Measurements from ENCODE around the gene HNRNPU.
A peak's percentile ranks its signal among the peaks of the same experiment; 100 is the strongest.

Gene HNRNPU

DNA sequence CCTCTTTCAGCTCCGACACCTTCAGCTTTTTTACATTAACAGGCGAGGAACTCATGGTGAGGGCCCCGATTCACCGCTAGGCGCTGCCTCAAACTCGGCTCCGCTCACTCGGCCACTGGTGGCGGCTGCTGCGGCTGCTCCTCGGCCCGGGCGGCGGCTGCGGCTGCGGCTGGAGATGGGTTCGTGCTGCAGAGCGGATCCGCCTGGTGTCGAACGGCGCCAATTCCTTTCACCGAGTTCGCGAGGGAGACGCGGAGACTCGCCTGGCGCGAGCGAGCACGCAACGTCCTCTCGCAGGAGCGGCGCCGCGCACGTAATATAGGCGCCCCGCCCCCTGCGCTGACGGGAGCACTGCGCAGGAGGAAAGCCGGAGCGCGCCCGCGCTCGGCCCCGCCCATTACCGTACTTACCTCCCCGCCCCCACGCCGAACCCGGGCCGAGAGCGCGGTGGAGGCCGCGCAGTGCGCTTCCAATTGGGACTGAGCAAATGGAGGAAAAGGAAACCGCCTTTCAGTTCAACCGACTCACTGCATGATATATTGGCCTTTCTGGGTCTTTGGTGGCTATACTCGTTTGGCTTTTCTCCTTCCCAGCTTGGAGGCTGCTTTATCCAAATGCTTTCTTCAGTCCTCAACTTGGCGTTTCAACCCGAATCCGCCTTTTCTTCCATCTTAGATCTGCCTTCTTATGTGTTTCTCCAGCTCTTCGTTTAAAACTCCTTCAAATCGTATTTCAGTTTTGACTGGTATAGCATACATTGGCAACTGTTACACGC, at the start of gene HNRNPU:
HNRNPU (minus strand) TSS at position 291 of the 775 bp plus-strand sequence; CDS start at position 55, 236 bp downstream.
- peak; percentile 94 for DNase-seq (ENCODE audit: low read depth)

DNA sequence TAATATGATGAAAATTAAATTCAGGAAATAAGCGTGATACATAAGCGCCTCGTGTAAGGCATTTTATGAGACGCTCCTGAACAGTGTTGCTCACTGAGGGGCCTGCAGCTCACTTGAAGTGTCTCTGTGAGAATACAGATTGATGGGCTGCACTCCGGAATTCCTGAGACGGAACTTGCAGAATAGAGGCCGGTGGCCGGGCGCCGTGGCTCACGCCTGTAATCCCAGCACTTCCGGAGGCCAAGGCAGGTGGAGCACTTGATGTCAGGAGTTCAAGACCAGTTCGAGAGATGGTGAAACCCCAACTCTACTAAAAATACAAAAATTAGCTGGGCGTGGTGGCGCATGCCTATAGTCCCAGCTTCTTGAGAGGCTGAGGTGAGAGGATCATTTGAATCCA, 49.5 kb upstream of the HNRNPU start:
- no peak for DNase-seq (ENCODE audit: low read depth)

DNA sequence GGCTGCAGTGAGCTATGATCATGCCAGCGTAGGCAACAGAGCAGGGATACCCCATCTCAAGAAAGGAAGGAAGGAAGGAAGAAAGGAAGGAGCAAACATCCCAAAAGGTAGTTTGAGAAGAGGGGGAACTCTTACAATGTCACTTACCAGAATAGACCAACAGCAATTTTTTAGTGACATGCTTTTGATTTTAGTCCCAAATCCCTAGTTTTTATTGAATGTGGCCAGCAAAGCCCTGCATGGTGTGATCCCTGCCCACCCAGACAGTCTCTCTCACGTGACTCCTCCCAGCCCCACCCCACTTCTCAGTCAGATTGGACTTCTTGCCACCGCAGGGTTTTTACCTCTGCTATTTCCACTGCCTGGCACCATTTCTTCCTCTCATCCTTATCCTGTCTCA, 39.8 kb upstream of the HNRNPU start:
- DNase-seq (ENCODE audit: low read depth) = no peak

GRCh38 chr1:244901400-244902015, 37.2 kb upstream of the HNRNPU start:
- no peak for DNase-seq (ENCODE audit: low read depth)

DNA sequence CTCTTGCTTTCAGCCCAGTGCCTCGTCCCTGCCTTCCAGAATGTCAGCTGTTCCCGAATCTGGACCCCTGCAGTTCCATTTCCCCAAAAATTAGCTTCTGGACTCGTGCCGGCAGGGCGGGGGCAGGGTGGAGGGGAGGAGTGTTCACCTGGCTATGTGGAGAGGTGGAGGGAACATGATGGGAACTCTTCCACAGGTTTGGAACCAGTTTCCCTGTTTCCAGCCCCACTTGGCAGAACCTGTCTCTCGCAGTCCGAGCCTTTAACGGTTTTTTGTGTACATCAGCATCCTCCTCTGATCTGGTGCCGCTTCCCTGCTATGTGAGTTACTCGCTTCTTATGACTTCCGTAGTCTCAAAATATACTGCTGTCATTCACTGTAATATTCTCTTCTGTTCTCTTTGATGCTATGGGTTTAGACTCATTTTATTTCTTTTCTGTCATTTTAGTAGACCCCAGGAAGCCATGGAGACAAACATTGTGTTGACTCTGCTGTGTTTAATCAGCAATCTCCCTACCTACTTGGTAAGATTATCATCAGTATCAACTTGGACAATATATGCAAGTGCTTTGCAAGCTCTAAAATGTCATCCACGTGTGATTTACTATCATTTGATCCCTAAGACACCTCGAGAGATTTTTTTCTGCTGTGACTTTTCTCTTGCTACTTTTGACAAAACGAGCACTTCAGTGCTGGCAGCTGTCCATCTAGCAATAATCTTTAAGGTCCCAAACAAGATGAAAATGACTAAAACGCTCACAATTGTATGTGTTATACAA, 33.3 kb upstream of the HNRNPU start:
- DNase-seq (ENCODE audit: low read depth) = no peak

DNA sequence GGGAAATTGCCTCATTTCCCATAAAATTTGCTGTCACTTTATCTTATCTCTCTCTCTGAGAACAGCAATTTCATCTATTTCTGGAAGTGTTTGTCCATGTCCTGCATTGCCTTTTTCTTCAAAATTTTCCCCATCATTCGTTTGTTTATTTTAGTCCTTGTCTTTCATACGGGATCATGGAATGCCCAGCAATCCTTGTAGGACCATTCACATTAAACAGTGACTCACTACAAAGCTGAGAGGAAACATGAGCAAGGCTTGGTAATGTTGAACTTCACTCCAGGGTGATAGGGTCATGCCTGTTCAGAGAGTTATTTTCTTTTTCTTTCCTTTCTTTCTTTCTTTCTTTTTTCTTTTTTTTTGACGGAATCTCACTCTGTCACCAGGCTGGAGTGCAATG, 32.2 kb upstream of the HNRNPU start:
- no peak for DNase-seq (ENCODE audit: low read depth)

DNA sequence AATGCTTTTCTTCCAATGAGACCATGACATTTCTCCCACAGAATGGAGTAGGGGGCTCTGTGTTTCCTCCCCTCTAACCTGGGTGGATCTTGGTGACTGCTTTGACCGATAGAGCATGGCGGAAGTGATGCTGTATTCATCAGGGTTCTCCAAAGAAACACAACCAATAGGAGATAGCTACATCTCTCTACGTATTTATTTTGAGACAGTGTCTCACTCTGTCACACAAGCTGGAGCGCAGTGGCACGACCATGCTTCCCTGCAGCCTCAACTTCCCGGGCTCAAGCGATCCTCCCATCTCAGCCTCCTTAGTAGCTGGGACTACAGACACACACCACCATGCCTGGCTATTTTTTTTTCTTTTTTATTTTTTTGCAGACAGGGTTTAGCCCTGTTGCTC, 29.5 kb upstream of the HNRNPU start:
- no peak for DNase-seq (ENCODE audit: low read depth)

DNA sequence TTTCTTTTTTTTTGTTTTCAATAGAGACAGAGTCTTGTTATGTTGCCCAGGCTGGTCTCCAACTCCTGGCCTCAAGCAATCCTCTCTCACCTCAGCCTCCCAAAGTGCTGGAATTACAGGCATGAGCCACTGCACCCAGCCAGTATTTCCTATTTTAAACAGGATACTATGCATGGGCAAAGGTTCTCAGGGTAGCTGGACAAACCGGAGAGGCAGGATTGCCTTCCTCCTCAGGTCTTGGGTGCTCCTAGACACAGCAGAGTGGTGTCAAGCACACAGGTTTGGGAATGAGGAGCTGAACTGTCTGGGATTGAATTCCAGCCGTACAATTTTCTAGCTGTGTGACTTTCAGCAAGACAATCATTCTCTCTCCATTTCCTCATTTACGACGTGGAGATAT, 22.9 kb upstream of the HNRNPU start:
- DNase-seq (ENCODE audit: low read depth) = no peak

DNA sequence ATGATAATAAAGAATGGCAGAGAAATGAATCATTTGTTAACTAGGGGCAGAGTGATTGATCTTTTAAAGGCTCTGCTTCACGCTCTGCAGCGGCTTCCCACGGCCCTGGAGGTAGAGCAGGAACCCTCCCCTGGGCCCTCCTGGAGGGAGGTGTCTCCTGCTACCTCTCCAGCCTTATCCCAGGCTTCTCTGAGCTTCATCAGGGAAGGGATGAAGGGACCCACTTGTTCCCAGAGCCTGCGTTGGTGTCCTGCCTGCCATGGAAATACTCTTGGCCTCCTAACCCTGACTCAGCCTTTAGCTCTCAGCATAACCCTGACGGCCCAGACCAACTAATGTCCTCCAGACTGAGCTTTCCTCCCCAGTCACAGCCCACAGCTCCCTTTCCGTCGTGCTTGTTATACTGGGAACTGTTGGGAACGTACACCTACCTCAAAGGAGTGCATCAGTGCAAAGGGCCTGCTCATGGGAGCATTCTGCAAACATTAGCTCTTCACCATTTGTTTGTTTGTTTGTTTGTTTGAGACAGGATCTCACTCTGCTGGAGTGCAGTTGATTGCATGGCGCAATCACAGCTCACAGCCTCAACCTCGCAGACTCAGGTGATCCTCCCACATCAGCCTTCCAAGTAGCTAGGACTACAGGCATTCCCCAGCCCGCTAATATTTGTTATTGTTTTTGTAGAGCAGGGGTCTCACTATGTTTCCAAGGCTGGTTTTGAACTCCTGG, 17.4 kb upstream of the HNRNPU start:
- no peak for DNase-seq (ENCODE audit: low read depth)

- no peak for DNase-seq (ENCODE audit: low read depth)
Measured at GRCh38 chr1:244878681-244879080, 14.3 kb upstream of the HNRNPU start.

- no peak for DNase-seq (ENCODE audit: low read depth)
Measured at GRCh38 chr1:244876228-244876910, 12.0 kb upstream of the HNRNPU start.

DNA sequence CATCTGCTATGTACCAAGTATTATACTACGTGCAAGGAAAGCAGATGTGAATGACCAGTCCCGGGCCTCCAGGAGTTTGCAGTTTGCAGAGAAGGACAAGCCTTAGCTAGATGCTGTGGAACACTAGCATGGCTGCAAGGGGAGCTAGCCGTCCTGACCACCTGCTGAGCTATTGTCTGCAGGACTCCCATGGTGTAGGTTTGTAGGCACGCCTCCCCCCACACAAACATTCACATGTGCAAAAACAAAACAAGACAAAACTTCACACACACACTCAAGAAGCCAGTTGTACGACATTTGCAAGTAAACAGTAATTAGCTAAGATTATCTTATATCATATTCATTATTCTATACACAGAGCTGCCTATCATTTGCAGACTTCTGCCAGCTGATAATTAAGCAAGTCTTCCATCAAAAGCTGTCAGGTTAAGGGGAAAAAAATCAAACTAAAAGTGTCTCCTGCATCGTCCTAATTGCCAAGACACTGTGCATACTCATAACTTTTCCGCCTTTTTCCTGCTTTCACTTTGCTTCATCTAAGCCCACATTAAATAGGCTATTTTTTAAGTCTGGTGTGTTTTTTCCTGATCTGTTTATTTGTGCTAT, 10.7 kb upstream of the HNRNPU start:
- DNase-seq (ENCODE audit: low read depth) = no peak

DNA sequence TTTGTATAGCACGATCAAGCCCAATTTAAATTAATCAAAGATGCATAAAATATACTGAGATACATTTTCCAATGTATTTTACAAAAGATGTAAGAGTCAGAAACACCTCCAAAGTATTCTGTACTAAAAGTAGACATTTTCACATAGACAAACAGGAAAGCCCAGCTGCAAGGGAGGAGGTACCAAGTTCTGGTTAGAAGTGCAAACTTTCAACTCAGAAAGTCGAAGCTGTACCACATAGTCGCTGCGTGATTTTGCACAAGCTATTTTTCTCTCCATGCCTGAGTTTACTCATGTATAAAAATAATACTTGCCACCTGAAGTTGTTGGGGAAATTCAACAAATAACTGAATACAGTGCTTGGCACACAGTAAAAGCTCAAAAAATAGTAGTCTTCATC, 5.6 kb upstream of the HNRNPU start:
- DNase-seq (ENCODE audit: low read depth) = no peak

DNA sequence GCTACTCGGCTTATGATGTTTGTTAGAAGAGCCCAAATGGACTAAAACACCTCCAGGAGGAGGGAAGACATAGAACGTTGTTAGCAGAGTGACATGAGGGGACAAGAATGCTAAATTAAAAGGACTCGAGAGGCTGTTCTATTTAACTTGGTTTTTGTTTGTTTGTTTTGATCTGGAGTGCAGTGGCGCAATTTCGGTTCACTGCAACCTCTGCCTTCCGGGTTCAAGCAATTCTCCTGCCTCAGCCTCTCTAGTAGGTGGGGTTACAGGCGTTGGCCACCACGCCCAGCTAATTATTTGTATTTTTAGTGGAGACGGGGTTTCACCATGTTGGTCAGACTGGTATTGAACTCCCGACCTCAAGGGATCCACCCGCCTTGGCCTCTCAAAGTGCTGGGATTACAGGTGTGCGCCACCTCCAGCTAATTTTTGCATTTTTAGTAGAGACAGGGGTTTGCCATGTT, 5.1 kb upstream of the HNRNPU start:
- no peak for DNase-seq (ENCODE audit: low read depth)

GRCh38 chr1:244868484-244869363, 4.4 kb upstream of the HNRNPU start:
- DNase-seq (ENCODE audit: low read depth) = no peak

DNA sequence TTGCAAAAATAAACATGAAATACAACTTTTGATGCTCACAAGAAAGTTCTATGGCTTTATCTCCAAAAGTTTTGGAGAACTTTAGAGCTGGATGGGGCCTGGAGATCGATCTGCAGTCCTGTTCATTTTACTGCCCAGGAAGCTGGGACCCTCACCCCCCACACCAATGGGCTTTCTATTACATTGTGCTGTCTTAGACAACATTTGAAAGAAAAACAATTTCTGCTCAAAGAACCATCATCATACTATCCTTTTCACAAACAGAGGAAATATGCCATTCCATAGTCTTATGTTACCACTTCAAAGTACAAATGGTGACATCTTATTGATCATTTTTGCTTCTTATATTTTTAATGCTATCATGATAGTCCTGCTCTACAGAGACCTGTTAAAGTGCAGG, 2.0 kb upstream of the HNRNPU start:
- DNase-seq (ENCODE audit: low read depth) = no peak

DNA sequence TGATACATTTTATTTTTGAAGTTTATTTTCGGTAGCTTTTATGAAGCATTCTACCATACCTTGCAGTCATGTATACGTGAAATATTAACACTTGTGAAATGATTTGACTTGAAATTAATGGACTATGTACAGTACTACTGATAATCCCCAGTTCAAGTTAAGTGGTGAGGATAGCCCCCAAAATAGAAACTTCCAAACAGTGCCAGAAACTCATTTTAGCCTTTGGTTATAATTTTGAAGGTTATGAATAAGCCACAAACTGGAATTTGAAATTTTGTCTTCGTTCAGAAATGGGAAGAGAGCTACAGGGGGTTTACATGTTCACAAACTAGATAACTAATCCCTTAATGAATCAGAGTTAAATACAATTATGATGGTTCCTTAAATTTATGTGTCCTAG, 1.5 kb upstream of the HNRNPU start:
- DNase-seq (ENCODE audit: low read depth) = no peak

DNA sequence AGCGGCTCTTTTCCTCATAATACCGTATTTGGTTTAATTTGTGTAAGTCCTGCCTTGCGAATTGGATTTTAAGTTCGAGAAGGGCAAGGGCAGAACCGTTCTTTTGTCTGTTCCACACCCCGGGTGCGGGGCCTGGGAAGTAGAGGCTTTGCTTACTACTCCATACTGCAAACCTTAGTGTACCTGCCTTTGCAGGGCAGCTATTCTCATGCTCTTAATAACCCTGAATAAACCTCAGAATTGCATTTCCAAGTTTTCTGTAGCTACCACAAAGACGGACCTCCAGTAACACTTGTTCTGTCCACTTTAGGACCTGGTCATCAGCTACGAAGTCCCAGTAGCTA, 657 bp upstream of the HNRNPU start:
- DNase-seq (ENCODE audit: low read depth) = no peak

DNA sequence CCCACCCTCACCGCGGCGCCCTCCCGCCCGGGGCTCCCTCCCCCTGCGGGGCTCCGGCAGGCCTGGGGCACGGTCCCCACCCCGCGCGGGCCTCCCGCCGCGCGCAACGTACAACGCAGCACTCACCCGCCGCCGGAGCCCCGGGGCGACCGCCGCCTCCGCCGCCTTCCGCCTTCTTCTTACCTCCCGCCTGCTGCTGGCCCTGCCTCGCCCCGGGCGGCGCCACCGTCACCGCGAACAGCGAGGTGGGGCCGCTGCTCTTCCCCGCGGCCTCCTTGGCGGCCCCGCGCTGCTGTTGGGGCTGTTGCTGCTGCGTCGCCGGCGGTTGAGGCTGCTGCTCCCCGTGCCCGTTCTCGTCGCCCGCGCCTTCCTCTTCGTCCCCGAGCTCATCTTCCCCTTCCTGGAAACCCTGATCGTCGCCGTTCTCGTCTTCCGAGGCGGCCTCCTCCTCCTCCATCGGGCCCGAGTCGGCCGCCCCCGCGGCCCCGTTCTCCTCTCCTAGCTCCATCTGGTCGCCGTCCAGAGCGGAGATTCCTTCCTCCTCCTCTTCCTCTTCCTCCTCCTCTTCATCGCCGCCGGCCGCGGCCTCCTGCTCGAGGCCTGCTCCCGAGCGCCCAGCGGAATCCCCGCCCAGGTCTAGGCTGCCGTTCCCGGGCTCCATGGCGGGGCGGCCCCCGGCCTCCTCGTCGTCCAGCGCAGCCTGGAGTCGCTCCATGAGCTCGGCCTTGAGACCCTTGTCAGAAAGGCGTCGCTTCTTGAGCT, 671 bp downstream of the HNRNPU start:
- DNase-seq (ENCODE audit: low read depth) = no peak

All from GM04504 (cell line).